T-cell (primary cell): ENCODE measurements around the gene HDAC9. TPM values are rescaled to one million over a fixed set of nuclear protein-coding genes. Genes with fewer than 3 reads are reported as not detected.

Experiments used
- ATAC-seq, 4 experiments: fragments of 200-7000 bp in 3 of 4; fragments of 150-1000 bp in 1 of 4; cut with Tn5 transposase; replicated peaks in 1 of 4; 1 replicate in 3 of 4; 2 replicates in 1 of 4; pipeline ENCODE4 v1.10.0; 2021; ENCODE audit warnings: moderate library complexity in 3 of 4, mild to moderate bottlenecking in 2 of 4, moderate number of reproducible peaks in 1 of 4
- CTCF ChIA-PET, 2 donors: fragments of 300-600 bp; sonication (Branson Sonifier 250); formaldehyde crosslinking; loops; one replicate each; lab custom pipeline; 2022; ENCODE audit warnings: antibody characterized with exemption in 2 of 2; lab: Charles Lee
- POLR2A ChIA-PET, 2 donors: fragments of 300-600 bp; sonication (Branson Sonifier 250); formaldehyde crosslinking; loops; one replicate each; lab custom pipeline; 2022; ENCODE audit warnings: antibody characterized with exemption in 2 of 2; lab: Charles Lee
- DNase-seq, 35 experiments: peaks; one replicate each; pipeline versions ENCODE4 v3.0.0 to v3.0.0-alpha.2; 2013 to 2023
- H3K27ac ChIP-seq: one replicate; pipeline ENCODE4 v1.5.1; 2013; ENCODE audit warnings: low read length
- H3K27me3 ChIP-seq, 2 experiments: replicated peaks in 1 of 2; 1 replicate in 1 of 2; 2 replicates in 1 of 2; pipeline versions ENCODE4 v1.6.1 to v1.7.0; 2013; ENCODE audit warnings: low read length in 1 of 2, mixed read lengths in 1 of 2; ENCODE audit not compliant: control insufficient read depth in 2 of 2, insufficient read depth in 2 of 2; ENCODE audit errors: extremely low read depth in 1 of 2
- H3K36me3 ChIP-seq, 2 donors: 1 replicate in 1 of 2; 2 replicates in 1 of 2; pipeline versions ENCODE4 v1.6.1 to v1.7.0; 2013; ENCODE audit warnings: low read length in 1 of 2; ENCODE audit not compliant: control insufficient read depth in 2 of 2, insufficient read depth in 1 of 2; ENCODE audit errors: extremely low read depth in 1 of 2
- H3K4me1 ChIP-seq, 2 experiments: 1 replicate in 1 of 2; 2 replicates in 1 of 2; pipeline versions ENCODE4 v1.6.1 to v1.7.0; 2013; ENCODE audit warnings: low read length in 2 of 2, mixed read lengths in 1 of 2; ENCODE audit not compliant: insufficient read depth in 2 of 2, control insufficient read depth in 1 of 2; ENCODE audit errors: extremely low read depth in 1 of 2
- H3K4me3 ChIP-seq, 2 donors: 1 replicate in 1 of 2; 2 replicates in 1 of 2; pipeline versions ENCODE4 v1.5.1 to v1.7.0; 2013; ENCODE audit warnings: mild to moderate bottlenecking in 2 of 2, low read length in 1 of 2, moderate library complexity in 1 of 2; ENCODE audit not compliant: control insufficient read depth in 1 of 2; ENCODE audit errors: extremely low read depth in 1 of 2
- H3K9me3 ChIP-seq: 2 replicates; pipeline ENCODE4 v1.7.0; 2013
- H3K27ac Mint-ChIP-seq, 2 donors: one replicate each; pipeline ENCODE4 v1.8.0; 2020 to 2021; ENCODE audit warnings: mild to moderate bottlenecking in 2 of 2, mixed read lengths in 2 of 2
- H3K27me3 Mint-ChIP-seq, 2 donors: one replicate each; pipeline ENCODE4 v1.8.0; 2021 to 2022; ENCODE audit warnings: mixed read lengths in 2 of 2
- H3K36me3 Mint-ChIP-seq: one replicate; pipeline ENCODE4 v1.8.0; 2021; ENCODE audit warnings: mixed read lengths
- H3K4me1 Mint-ChIP-seq, 3 donors: one replicate each; pipeline ENCODE4 v1.8.0; 2020 to 2022; ENCODE audit warnings: mixed read lengths in 3 of 3, mild to moderate bottlenecking in 1 of 3
- H3K4me3 Mint-ChIP-seq, 3 donors: one replicate each; pipeline ENCODE4 v1.8.0; 2020 to 2022; ENCODE audit warnings: mild to moderate bottlenecking in 3 of 3, mixed read lengths in 3 of 3, moderate library complexity in 3 of 3
- H3K9me3 Mint-ChIP-seq, 3 donors: one replicate each; pipeline ENCODE4 v1.8.0; 2020 to 2022; ENCODE audit warnings: mixed read lengths in 3 of 3
- WGBS: methylation state at CpG from one replicate; pipeline ENCODE4 v1.1.5; 2013; ENCODE audit warnings: missing lambda C conversion rate; ENCODE audit not compliant: insufficient coverage; 5-methylcytosine and 5-hydroxymethylcytosine counted together
- total RNA-seq, 35 experiments: library from RNA in 6 of 35; stranded (reverse) in 6 of 35; fragments of 120-200 nt in 1 of 35; gene quantifications; one replicate each; pipeline versions ENCODE4 v1.2.1 to v1.2.4 and lab custom pipeline; 2013 to 2026

Gene HDAC9
- total RNA-seq, 5 donors from 2014 or later (not counting 1 experiment from before 2014, with no cell fraction given): 2.8 to 6.7 (median 4.7) TPM

GRCh38 chr7:18547509-18548187 lies 52.1 kb downstream of the HDAC9 start:
- POLR2A ChIA-PET: no interaction called here

GRCh38 chr7:18548534-18548933 lies 53.0 kb downstream of the HDAC9 start:
- Mint-ChIP-seq H3K27me3 (no peaks in the 10 kb centered on the region), H3K4me3 (no peak overlapping the region), H3K4me1 (no peaks in the 10 kb centered on the region), H3K36me3 (no peaks in the 10 kb centered on the region), H3K9me3 (peaks cover 0 to 6% (median 0%) of the 10 kb centered on the region in 3 donors), H3K27ac (no peak overlapping the region)
- H3K27ac ChIP-seq: no peak overlapping the region
- no peaks in the 10 kb centered on the region for H3K27me3 ChIP-seq
- WGBS: no CpG with 5 or more reads among the region's 1 CpG
- ATAC-seq (no peak), DNase-seq (no peak)
- H3K9me3 ChIP-seq: no peaks in the 10 kb centered on the region
- CTCF ChIA-PET: no interaction called here
- no peaks in the 10 kb centered on the region for H3K36me3 ChIP-seq
- POLR2A ChIA-PET: no interaction called here
- no peak overlapping the region for H3K4me3 ChIP-seq
- H3K4me1 ChIP-seq: no peaks in the 10 kb centered on the region

More at GRCh38 chr7:18547509-18548187, 52.1 kb downstream of the HDAC9 start:
- Mint-ChIP-seq H3K27ac (no peak overlapping the region), H3K9me3 (peaks cover 0 to 6% (median 0%) of the 10 kb centered on the region in 3 donors), H3K4me3 (no peak overlapping the region), H3K36me3 (no peaks in the 10 kb centered on the region), H3K27me3 (no peaks in the 10 kb centered on the region), H3K4me1 (no peaks in the 10 kb centered on the region)
- Histone ChIP-seq H3K9me3 (no peaks in the 10 kb centered on the region), H3K4me3 (no peak overlapping the region), H3K27me3 (no peaks in the 10 kb centered on the region), H3K27ac (no peak overlapping the region), H3K36me3 (no peaks in the 10 kb centered on the region), H3K4me1 (no peaks in the 10 kb centered on the region)
- WGBS: 60% methylated on average over 1 of the region's 4 CpGs
- DNase-seq (no peak), ATAC-seq (no peak)
- CTCF ChIA-PET: no interaction called here

- CTCF ChIA-PET: interaction anchor here in 1 of 2 donors (0.6 kb wide), 1 partner anchor 28 kb away, joined by 3 read pairs; no protein-coding TSS in a partner anchor
Observed at GRCh38 chr7:18550574-18550973, 55.0 kb downstream of the HDAC9 start.

GRCh38 chr7:18552316-18552916 lies 56.9 kb downstream of the HDAC9 start:
- H3K36me3 ChIP-seq: no peaks in the 10 kb centered on the region
- no CpG with 5 or more reads among the region's 2 CpGs for WGBS
- H3K27ac Mint-ChIP-seq: no peak overlapping the region
- no peak overlapping the region for H3K27ac ChIP-seq
- ChIA-PET CTCF (interaction anchor here in 1 of 2 donors (0.7 kb wide), 1 partner anchor 29 kb away, joined by 3 read pairs; no protein-coding TSS in a partner anchor), POLR2A (no interaction called here)
- DNase-seq: no peak
- no peaks in the 10 kb centered on the region for H3K9me3 ChIP-seq
- no peaks in the 10 kb centered on the region for H3K36me3 Mint-ChIP-seq
- H3K4me3 Mint-ChIP-seq: no peak overlapping the region
- H3K27me3 Mint-ChIP-seq: peaks cover 0 to 3% of the 10 kb centered on the region in 2 donors
- no peak overlapping the region for H3K4me3 ChIP-seq
- H3K4me1 ChIP-seq: no peaks in the 10 kb centered on the region
- no peak for ATAC-seq
- no peaks in the 10 kb centered on the region for H3K4me1 Mint-ChIP-seq
- H3K27me3 ChIP-seq: no peaks in the 10 kb centered on the region
- no peaks in the 10 kb centered on the region for H3K9me3 Mint-ChIP-seq

More at GRCh38 chr7:18550574-18550973, 55.0 kb downstream of the HDAC9 start:
- no peak for ATAC-seq
- POLR2A ChIA-PET: no interaction called here
- no peaks in the 10 kb centered on the region for H3K27me3 ChIP-seq
- Mint-ChIP-seq H3K4me3 (no peak overlapping the region), H3K27me3 (peaks cover 0 to 3% of the 10 kb centered on the region in 2 donors), H3K36me3 (no peaks in the 10 kb centered on the region), H3K9me3 (no peaks in the 10 kb centered on the region), H3K27ac (no peak overlapping the region), H3K4me1 (no peaks in the 10 kb centered on the region)
- WGBS: 100% methylated on average over 1 of the region's 1 CpG
- no peaks in the 10 kb centered on the region for H3K36me3 ChIP-seq
- no peak for DNase-seq
- no peaks in the 10 kb centered on the region for H3K4me1 ChIP-seq
- H3K4me3 ChIP-seq: no peak overlapping the region
- no peak overlapping the region for H3K27ac ChIP-seq
- no peaks in the 10 kb centered on the region for H3K9me3 ChIP-seq

GRCh38 chr7:18552943-18553604 lies 57.5 kb downstream of the HDAC9 start:
- Histone ChIP-seq H3K27ac (no peak overlapping the region), H3K4me1 (no peaks in the 10 kb centered on the region), H3K36me3 (no peaks in the 10 kb centered on the region), H3K4me3 (no peak overlapping the region), H3K27me3 (no peaks in the 10 kb centered on the region), H3K9me3 (no peaks in the 10 kb centered on the region)
- H3K27me3 Mint-ChIP-seq: peaks cover 0 to 3% of the 10 kb centered on the region in 2 donors
- no peaks in the 10 kb centered on the region for H3K4me1 Mint-ChIP-seq
- no peaks in the 10 kb centered on the region for H3K9me3 Mint-ChIP-seq
- H3K27ac Mint-ChIP-seq: no peak overlapping the region
- ChIA-PET CTCF (interaction anchor here in 1 of 2 donors (0.7 kb wide), 1 partner anchor 28 kb away, joined by 3 read pairs; no protein-coding TSS in a partner anchor), POLR2A (no interaction called here)
- no peak overlapping the region for H3K4me3 Mint-ChIP-seq
- no peak for ATAC-seq
- no CpG with 5 or more reads among the region's 8 CpGs for WGBS
- no peak for DNase-seq
- no peaks in the 10 kb centered on the region for H3K36me3 Mint-ChIP-seq

GRCh38 chr7:18553605-18554003 lies 58.1 kb downstream of the HDAC9 start:
- Histone ChIP-seq H3K9me3 (no peaks in the 10 kb centered on the region), H3K36me3 (no peaks in the 10 kb centered on the region), H3K27me3 (no peaks in the 10 kb centered on the region), H3K4me1 (no peaks in the 10 kb centered on the region), H3K27ac (no peak overlapping the region), H3K4me3 (no peak overlapping the region)
- POLR2A ChIA-PET: no interaction called here
- Mint-ChIP-seq H3K36me3 (no peaks in the 10 kb centered on the region), H3K9me3 (no peaks in the 10 kb centered on the region), H3K4me1 (no peaks in the 10 kb centered on the region), H3K4me3 (no peak overlapping the region), H3K27ac (no peak overlapping the region), H3K27me3 (peaks cover 0 to 3% of the 10 kb centered on the region in 2 donors)
- CTCF ChIA-PET: no interaction called here
- DNase-seq (no peak), ATAC-seq (no peak)
- 83% methylated on average over 1 of the region's 3 CpGs for WGBS
